H9 (cell line): Measurements from ENCODE around the gene DNAJC8. TPM values are rescaled to one million over a fixed set of nuclear protein-coding genes. Genes with fewer than 3 reads are reported as not detected.

Experiments used
- DNase-seq: peaks from one replicate; pipeline ENCODE4 v3.0.0-alpha.2; 2017
- H2AFZ ChIP-seq: one replicate; pipeline ENCODE4 v1.6.1; 2013; ENCODE audit warnings: mild to moderate bottlenecking, low read length, control low read depth, moderate library complexity
- H2AK5ac ChIP-seq: 2 replicates; pipeline ENCODE4 v1.6.1; 2013; ENCODE audit warnings: low read length, control low read depth, mixed read lengths; ENCODE audit not compliant: insufficient read length
- H2BK120ac ChIP-seq: one replicate; pipeline ENCODE4 v1.6.1; 2013; ENCODE audit warnings: low read depth, mild to moderate bottlenecking, low read length, control low read depth, inconsistent platforms; ENCODE audit not compliant: poor library complexity, severe bottlenecking
- H2BK12ac ChIP-seq: 2 replicates; pipeline ENCODE4 v1.6.1; 2013; ENCODE audit warnings: low read length, control low read depth, mixed read lengths, low read depth; ENCODE audit not compliant: insufficient read length
- H2BK15ac ChIP-seq: 2 replicates; pipeline ENCODE4 v1.6.1; 2013; ENCODE audit warnings: low read depth, low read length, control low read depth
- H2BK20ac ChIP-seq: one replicate; pipeline ENCODE4 v1.6.1; 2013; ENCODE audit warnings: low read depth, mild to moderate bottlenecking, low read length, control low read depth, inconsistent platforms; ENCODE audit not compliant: poor library complexity, severe bottlenecking
- H2BK5ac ChIP-seq: 2 replicates; pipeline ENCODE4 v1.6.1; 2013; ENCODE audit warnings: low read length, control low read depth, mixed read lengths; ENCODE audit not compliant: insufficient read length
- H3K14ac ChIP-seq: 2 replicates; pipeline ENCODE4 v1.6.1; 2013; ENCODE audit warnings: low read length, control low read depth; ENCODE audit not compliant: insufficient read depth
- H3K18ac ChIP-seq: 2 replicates; pipeline ENCODE4 v1.6.1; 2013; ENCODE audit warnings: low read depth, mild to moderate bottlenecking, mixed read lengths, low read length, control low read depth; ENCODE audit not compliant: insufficient read length
- H3K23ac ChIP-seq: 2 replicates; pipeline ENCODE4 v1.6.1; 2013; ENCODE audit warnings: low read length, control low read depth, mixed read lengths, low read depth; ENCODE audit not compliant: insufficient read length
- H3K23me2 ChIP-seq: 2 replicates; pipeline ENCODE4 v1.6.1; 2013; ENCODE audit warnings: low read depth, mild to moderate bottlenecking, mixed read lengths, low read length, control low read depth; ENCODE audit not compliant: insufficient read length, poor library complexity, severe bottlenecking
- H3K27ac ChIP-seq: 2 replicates; pipeline ENCODE4 v1.5.1; 2013; ENCODE audit warnings: low read length, control low read depth, mixed read lengths, low read depth; ENCODE audit not compliant: insufficient read length
- H3K27me3 ChIP-seq: 2 replicates; pipeline ENCODE4 v1.6.1; 2013; ENCODE audit warnings: low read length, control low read depth, inconsistent platforms; ENCODE audit not compliant: insufficient read depth
- H3K4ac ChIP-seq: 2 replicates; pipeline ENCODE4 v1.6.1; 2013; ENCODE audit warnings: low read depth, mild to moderate bottlenecking, control low read depth, inconsistent platforms, low read length, moderate library complexity
- H3K4me1 ChIP-seq: 2 replicates; pipeline ENCODE4 v1.6.1; 2013; ENCODE audit warnings: low read length, control low read depth, inconsistent platforms; ENCODE audit not compliant: insufficient read depth
- H3K4me2 ChIP-seq: 2 replicates; pipeline ENCODE4 v1.6.1; 2013; ENCODE audit warnings: low read length, control low read depth, mixed read lengths; ENCODE audit not compliant: insufficient read length, insufficient read depth
- H3K56ac ChIP-seq: 2 replicates; pipeline ENCODE4 v1.6.1; 2013; ENCODE audit warnings: low read depth, mild to moderate bottlenecking, mixed read lengths, low read length, control low read depth; ENCODE audit not compliant: insufficient read length
- H3K79me1 ChIP-seq: 2 replicates; pipeline ENCODE4 v1.6.1; 2013; ENCODE audit warnings: low read depth, mild to moderate bottlenecking, moderate library complexity, low read length, control low read depth, inconsistent platforms; ENCODE audit not compliant: insufficient read depth, poor library complexity, severe bottlenecking
- H3K79me2 ChIP-seq: 2 replicates; pipeline ENCODE4 v1.6.1; 2013; ENCODE audit warnings: low read length, control low read depth, inconsistent platforms; ENCODE audit not compliant: insufficient read depth
- H3K9ac ChIP-seq: 2 replicates; pipeline ENCODE4 v1.6.1; 2013; ENCODE audit warnings: low read length, control low read depth, mixed read lengths; ENCODE audit not compliant: insufficient read length; ENCODE audit errors: extremely low read depth
- H3K9me3 ChIP-seq: one replicate; pipeline ENCODE4 v1.6.1; 2013; ENCODE audit warnings: low read depth, low read length, inconsistent platforms; ENCODE audit not compliant: control insufficient read depth
- H3T11ph ChIP-seq: one replicate; pipeline ENCODE4 v1.6.1; 2013; ENCODE audit warnings: mild to moderate bottlenecking, low read length, control low read depth, inconsistent platforms
- H4K20me1 ChIP-seq: one replicate; pipeline ENCODE4 v1.6.1; 2013; ENCODE audit not compliant: control insufficient read depth, insufficient read length, insufficient read depth
- H4K5ac ChIP-seq: 2 replicates; pipeline ENCODE4 v1.6.1; 2013; ENCODE audit warnings: low read depth, mild to moderate bottlenecking, mixed read lengths, low read length, control low read depth; ENCODE audit not compliant: insufficient read length
- H4K8ac ChIP-seq: replicated peaks from 2 replicates; pipeline ENCODE4 v1.6.1; 2013; ENCODE audit warnings: low read length, control low read depth, mixed read lengths, low read depth; ENCODE audit not compliant: insufficient read length
- H4K91ac ChIP-seq: 2 replicates; pipeline ENCODE4 v1.6.1; 2013; ENCODE audit warnings: low read depth, mild to moderate bottlenecking, moderate library complexity, mixed read lengths, low read length, control low read depth; ENCODE audit not compliant: insufficient read length
- H3K27ac Mint-ChIP-seq, 3 experiments: 2 replicates in 2 of 3; 3 replicates in 1 of 3; pipeline ENCODE4 v1.8.0; 2020 to 2021; ENCODE audit warnings: mixed read lengths in 3 of 3, mild to moderate bottlenecking in 1 of 3, moderate library complexity in 1 of 3
- H3K27me3 Mint-ChIP-seq: 2 replicates; pipeline ENCODE4 v1.8.0; 2021; ENCODE audit warnings: low read depth, mild to moderate bottlenecking, moderate library complexity, mixed read lengths
- H3K36me3 Mint-ChIP-seq, 3 experiments: 2 replicates in 2 of 3; 3 replicates in 1 of 3; pipeline ENCODE4 v1.8.0; 2020 to 2021; ENCODE audit warnings: low read depth in 3 of 3, mixed read lengths in 3 of 3; ENCODE audit not compliant: insufficient read depth in 1 of 3
- H3K4me1 Mint-ChIP-seq, 2 experiments: 2 replicates each; pipeline ENCODE4 v1.8.0; 2020; ENCODE audit warnings: mixed read lengths in 2 of 2
- H3K4me3 Mint-ChIP-seq, 2 experiments: 2 replicates in 1 of 2; 3 replicates in 1 of 2; pipeline ENCODE4 v1.8.0; 2020 to 2021; ENCODE audit warnings: mild to moderate bottlenecking in 2 of 2, mixed read lengths in 2 of 2, moderate library complexity in 1 of 2
- H3K9me3 Mint-ChIP-seq, 2 experiments: 2 replicates in 1 of 2; 3 replicates in 1 of 2; pipeline ENCODE4 v1.8.0; 2020; ENCODE audit warnings: mild to moderate bottlenecking in 2 of 2, mixed read lengths in 2 of 2, moderate library complexity in 1 of 2
- CTCF ChIP-seq: fragments of 200-600 bp; sonication (generic); conservative IDR thresholded peaks from 3 replicates; pipeline ENCODE4 v1.8.0; 2021; ENCODE audit warnings: antibody characterized with exemption, mild to moderate bottlenecking
- WGBS: extraction: QIAGEN DNeasy Blood & Tissue Kit; methylation state at CpG from one replicate; pipeline ENCODE4 v1.1.7; 2013; ENCODE audit warnings: missing lambda C conversion rate, low lambda C conversion rate, mixed read lengths; ENCODE audit not compliant: insufficient read length; ENCODE audit errors: extremely low coverage; 5-methylcytosine and 5-hydroxymethylcytosine counted together
- total RNA-seq: library from RNA; stranded (reverse); gene quantifications from 2 replicates; pipeline ENCODE4 v1.2.1, GENCODE V29; 2021

Gene DNAJC8
- total RNA-seq, 1 experiment from 2014 or later: 132 TPM

DNA sequence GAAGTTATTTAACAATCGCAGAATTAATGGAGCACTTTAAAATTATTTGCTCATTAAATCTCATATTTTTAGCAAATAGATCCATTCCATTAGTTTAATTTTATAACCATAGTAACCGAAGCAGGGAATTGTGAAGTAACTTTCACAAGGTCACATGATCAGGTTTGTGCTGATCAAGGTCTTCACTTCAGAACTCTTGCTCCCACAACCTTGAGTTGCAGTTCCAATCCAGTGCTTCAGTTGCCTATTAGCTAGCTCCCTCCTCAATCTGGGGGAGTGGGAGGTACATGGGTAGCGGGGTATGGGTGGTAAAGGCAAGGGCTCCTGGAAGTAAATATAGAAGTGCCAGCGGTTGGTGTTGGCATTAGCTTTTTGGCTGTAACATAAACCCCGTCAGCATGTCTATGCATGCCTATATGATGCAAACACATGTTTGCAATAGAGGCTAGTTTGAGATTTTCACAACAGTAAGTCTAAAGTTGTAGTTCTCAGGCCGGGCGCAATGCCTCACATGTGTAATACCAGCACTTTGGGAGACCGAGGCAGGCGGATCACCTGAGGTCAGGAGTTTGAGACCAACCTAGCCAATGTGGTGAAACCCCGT, 8.9 kb upstream of the DNAJC8 start:
- H4K91ac ChIP-seq: no peak overlapping the region
- H2BK15ac ChIP-seq: no peak overlapping the region
- DNase-seq: no peak
- H3K79me1 ChIP-seq: peaks cover 2% of the 10 kb centered on the region
- no peak overlapping the region for H2BK120ac ChIP-seq
- no peak overlapping the region for H4K5ac ChIP-seq
- no peak overlapping the region for H2BK5ac ChIP-seq
- no peaks in the 10 kb centered on the region for H3K9me3 ChIP-seq
- TF ChIP-seq CTCF: no peak
- no CpG with 5 or more reads among the region's 10 CpGs for WGBS
- H3K56ac ChIP-seq: no peak overlapping the region
- H3K4me3 Mint-ChIP-seq: no peak overlapping the region
- no peaks in the 10 kb centered on the region for H3K27me3 Mint-ChIP-seq
- H2AK5ac ChIP-seq: no peak overlapping the region
- H3K36me3 Mint-ChIP-seq: peaks cover 0 to 2% (median 0%) of the 10 kb centered on the region in 3 experiments; a peak in 1 of 7 replicates
- H4K20me1 ChIP-seq: no peaks in the 10 kb centered on the region
- H3K79me2 ChIP-seq: peaks cover 3% of the 10 kb centered on the region; the same call in 1 of the 2 replicates
- no peak overlapping the region for H2BK20ac ChIP-seq
- no peak overlapping the region for H3K4me2 ChIP-seq
- H3K23me2 ChIP-seq: peaks cover 9% of the 10 kb centered on the region
- peaks cover 5 to 6% of the 10 kb centered on the region in 2 experiments; a peak in 3 of 4 replicates for H3K4me1 Mint-ChIP-seq
- no peak overlapping the region for H2BK12ac ChIP-seq
- no peak overlapping the region for H3K27ac ChIP-seq
- H3K9ac ChIP-seq: no peak overlapping the region
- H3K27ac Mint-ChIP-seq: no peak overlapping the region
- no peak overlapping the region for H4K8ac ChIP-seq
- no peak overlapping the region for H3K23ac ChIP-seq
- no peak overlapping the region for H3T11ph ChIP-seq
- H3K9me3 Mint-ChIP-seq: no peaks in the 10 kb centered on the region
- H3K4ac ChIP-seq: no peak overlapping the region
- H3K14ac ChIP-seq: no peak overlapping the region
- H3K4me1 ChIP-seq: no peaks in the 10 kb centered on the region
- no peaks in the 10 kb centered on the region for H3K27me3 ChIP-seq
- no peak overlapping the region for H2AFZ ChIP-seq
- no peak overlapping the region for H3K18ac ChIP-seq
